Chondrocyte (in vitro differentiated cells): ENCODE measurements around the gene RPTOR. TPM values are rescaled to one million over a fixed set of nuclear protein-coding genes. Genes with fewer than 3 reads are reported as not detected.

Experiments
- DNase-seq: peaks from one replicate; pipeline ENCODE4 v3.0.0; 2021; ENCODE audit warnings: mixed read lengths, low spot score
- H3K27ac Mint-ChIP-seq: one replicate; pipeline ENCODE4 v1.8.0; 2021; ENCODE audit warnings: mild to moderate bottlenecking, moderate library complexity, mixed read lengths; ENCODE audit not compliant: unreplicated experiment
- H3K27me3 Mint-ChIP-seq: 2 replicates; pipeline ENCODE4 v1.8.0; 2021; ENCODE audit warnings: low read depth, mixed read lengths
- H3K36me3 Mint-ChIP-seq: 2 replicates; pipeline ENCODE4 v1.8.0; 2021; ENCODE audit warnings: low read depth, mixed read lengths
- H3K4me1 Mint-ChIP-seq: 2 replicates; pipeline ENCODE4 v1.8.0; 2021; ENCODE audit warnings: low read depth, mild to moderate bottlenecking, mixed read lengths
- H3K4me3 Mint-ChIP-seq: one replicate; pipeline ENCODE4 v1.8.0; 2021; ENCODE audit warnings: mild to moderate bottlenecking, moderate library complexity, mixed read lengths; ENCODE audit not compliant: unreplicated experiment
- H3K9me3 Mint-ChIP-seq: 2 replicates; pipeline ENCODE4 v1.8.0; 2021; ENCODE audit warnings: low read depth, mixed read lengths
- total RNA-seq: library from RNA; stranded (reverse); gene quantifications from 3 replicates; pipeline ENCODE4 v1.2.1, GENCODE V29; 2021
- TF ChIP-seq, protein P1 (sequence below): fragments of 200-600 bp; sonication (generic); IDR thresholded peaks from 2 replicates; pipeline ENCODE4 v1.5.0; 2021; ENCODE audit warnings: antibody characterized with exemption, mild to moderate bottlenecking, moderate library complexity

Gene RPTOR
- total RNA-seq, 1 donor from 2014 or later: 30.9 TPM

DNA sequence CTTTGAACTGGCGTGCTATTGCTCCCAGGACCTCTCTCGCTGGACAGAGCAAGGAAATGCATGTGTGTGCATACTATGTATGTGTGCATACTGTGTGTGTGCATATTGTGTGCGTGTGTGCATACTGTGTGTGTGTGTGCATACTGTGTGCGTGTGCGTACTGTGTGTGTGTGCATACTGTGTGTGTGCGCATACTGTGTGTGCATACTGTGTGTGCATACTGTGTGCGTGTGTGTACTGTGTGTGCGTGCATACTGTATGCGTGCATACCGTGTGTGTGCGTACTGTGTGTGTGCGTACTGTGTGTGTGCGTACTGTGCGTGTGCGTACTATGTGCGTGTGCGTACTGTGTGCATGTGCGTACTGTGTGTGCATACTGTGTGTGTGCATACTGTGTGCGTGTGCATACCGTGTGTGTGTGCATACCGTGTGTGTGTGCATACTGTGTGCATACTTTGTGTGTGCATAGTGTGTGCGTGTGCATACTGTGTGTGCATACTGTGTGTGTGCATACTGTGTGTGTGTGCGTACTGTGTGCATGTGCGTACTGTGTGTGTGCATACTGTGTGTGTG, 89.4 kb downstream of the RPTOR start:
- Mint-ChIP-seq H3K27ac (no peak overlapping the region), H3K27me3 (no peaks in the 10 kb centered on the region), H3K4me3 (no peak overlapping the region), H3K9me3 (no peaks in the 10 kb centered on the region), H3K4me1 (no peaks in the 10 kb centered on the region), H3K36me3 (peaks cover 1% of the 10 kb centered on the region)
- TF ChIP-seq, protein P1, sequence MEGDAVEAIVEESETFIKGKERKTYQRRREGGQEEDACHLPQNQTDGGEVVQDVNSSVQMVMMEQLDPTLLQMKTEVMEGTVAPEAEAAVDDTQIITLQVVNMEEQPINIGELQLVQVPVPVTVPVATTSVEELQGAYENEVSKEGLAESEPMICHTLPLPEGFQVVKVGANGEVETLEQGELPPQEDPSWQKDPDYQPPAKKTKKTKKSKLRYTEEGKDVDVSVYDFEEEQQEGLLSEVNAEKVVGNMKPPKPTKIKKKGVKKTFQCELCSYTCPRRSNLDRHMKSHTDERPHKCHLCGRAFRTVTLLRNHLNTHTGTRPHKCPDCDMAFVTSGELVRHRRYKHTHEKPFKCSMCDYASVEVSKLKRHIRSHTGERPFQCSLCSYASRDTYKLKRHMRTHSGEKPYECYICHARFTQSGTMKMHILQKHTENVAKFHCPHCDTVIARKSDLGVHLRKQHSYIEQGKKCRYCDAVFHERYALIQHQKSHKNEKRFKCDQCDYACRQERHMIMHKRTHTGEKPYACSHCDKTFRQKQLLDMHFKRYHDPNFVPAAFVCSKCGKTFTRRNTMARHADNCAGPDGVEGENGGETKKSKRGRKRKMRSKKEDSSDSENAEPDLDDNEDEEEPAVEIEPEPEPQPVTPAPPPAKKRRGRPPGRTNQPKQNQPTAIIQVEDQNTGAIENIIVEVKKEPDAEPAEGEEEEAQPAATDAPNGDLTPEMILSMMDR: no peak
- DNase-seq: no peak

DNA sequence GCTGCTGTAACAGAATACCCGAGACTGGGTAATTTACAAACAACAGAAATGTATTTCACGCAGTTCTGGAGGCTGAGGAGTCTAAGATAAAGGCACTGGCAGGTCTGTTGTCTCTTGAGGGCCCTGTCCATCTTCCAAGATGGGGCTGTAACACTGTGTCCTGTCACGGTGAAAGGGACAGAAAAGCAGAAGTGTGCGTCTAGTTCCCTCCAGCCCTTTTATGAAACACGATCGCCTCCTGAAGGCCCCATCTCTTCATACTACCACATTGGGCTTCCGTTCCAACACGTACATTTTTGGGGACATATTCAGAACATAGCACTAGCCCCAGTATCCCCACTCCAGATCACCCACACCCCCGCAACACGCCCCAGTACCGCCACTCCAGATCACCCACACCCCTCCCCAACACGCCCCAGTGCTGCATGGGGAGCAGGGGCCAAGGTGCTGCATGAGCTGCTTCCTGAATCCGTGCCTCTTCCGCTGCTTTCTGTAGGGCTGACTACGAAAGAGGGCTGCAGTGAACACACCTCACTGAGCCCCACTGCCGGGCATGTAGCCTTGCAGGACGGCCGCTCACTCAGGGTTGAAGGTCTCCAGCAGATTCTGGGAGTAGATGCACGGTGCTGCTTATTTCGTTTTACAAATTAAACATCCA, 91.9 kb downstream of the RPTOR start:
- H3K27me3 Mint-ChIP-seq: no peaks in the 10 kb centered on the region
- no peak overlapping the region for H3K27ac Mint-ChIP-seq
- no peak overlapping the region for H3K4me3 Mint-ChIP-seq
- no peaks in the 10 kb centered on the region for H3K4me1 Mint-ChIP-seq
- peaks cover 3% of the 10 kb centered on the region for H3K36me3 Mint-ChIP-seq
- no peak for DNase-seq
- no peaks in the 10 kb centered on the region for H3K9me3 Mint-ChIP-seq
- TF ChIP-seq, protein P1: no peak

DNA sequence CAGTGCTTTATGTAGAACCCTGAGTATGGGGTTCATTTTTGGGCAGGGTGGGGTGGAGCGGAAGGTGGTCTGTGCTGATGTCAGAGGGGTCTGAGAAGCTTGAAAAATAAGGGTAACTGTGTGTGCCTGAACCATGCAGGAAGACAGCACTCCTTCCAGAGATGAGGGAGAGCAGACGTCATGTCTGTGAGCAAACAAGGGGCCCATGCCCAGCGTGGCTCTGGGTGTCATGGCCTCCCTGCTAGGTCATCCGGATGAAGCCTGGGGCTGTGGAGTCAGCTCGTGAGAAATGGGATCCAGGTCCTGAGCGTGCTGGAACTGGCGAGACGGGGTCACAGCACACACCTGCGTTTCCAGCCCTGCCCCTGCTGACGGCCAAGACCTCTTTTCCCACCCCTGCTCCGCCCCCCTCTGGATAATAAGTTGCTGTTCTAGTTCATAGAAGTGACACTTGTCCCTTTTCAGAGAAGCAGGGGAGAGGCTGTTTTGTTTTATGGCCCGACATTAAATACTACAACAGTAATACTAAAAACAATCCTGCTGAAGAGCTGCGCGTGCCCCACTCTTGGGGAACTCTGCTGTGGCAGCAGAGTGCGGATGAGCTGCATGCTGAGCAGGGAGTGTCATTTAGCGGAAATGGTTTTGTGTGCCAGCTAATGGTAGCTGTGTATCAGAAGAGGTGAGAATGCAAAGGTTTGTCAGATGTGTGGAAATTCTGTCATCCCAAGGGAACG, 92.6 kb downstream of the RPTOR start:
- TF ChIP-seq, protein P1: no peak
- DNase-seq: no peak

DNA sequence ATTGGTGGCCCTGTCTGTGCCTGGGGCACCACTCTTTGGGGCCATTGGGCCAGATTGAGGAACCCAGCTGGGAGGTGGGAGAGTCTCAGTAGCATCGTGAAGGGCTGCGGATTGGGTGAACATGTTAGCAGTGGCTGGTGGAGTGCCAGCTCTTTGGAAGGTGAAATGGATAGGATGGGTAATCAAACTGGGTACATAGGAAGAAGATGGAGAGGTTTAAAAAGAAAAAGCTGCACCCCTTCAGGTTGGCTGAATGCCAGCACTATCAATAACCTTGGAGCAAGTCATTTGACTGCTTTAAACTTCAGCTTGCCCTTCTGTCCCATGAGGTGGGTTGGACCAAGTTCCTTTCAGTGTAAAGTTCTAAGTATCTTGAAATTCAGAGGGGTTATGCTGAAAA, 95.0 kb downstream of the RPTOR start:
- no peaks in the 10 kb centered on the region for H3K27me3 Mint-ChIP-seq
- peaks cover 4% of the 10 kb centered on the region for H3K4me1 Mint-ChIP-seq
- H3K27ac Mint-ChIP-seq: no peak overlapping the region
- peaks cover 6% of the 10 kb centered on the region for H3K36me3 Mint-ChIP-seq
- no peak for DNase-seq
- H3K9me3 Mint-ChIP-seq: no peaks in the 10 kb centered on the region
- TF ChIP-seq, protein P1: no peak
- no peak overlapping the region for H3K4me3 Mint-ChIP-seq

More for the DNA sequence above, 92.6 kb downstream of the RPTOR start:
- Mint-ChIP-seq H3K36me3 (peaks cover 6% of the 10 kb centered on the region), H3K27me3 (no peaks in the 10 kb centered on the region), H3K9me3 (no peaks in the 10 kb centered on the region), H3K4me3 (no peak overlapping the region), H3K27ac (no peak overlapping the region), H3K4me1 (no peaks in the 10 kb centered on the region)

DNA sequence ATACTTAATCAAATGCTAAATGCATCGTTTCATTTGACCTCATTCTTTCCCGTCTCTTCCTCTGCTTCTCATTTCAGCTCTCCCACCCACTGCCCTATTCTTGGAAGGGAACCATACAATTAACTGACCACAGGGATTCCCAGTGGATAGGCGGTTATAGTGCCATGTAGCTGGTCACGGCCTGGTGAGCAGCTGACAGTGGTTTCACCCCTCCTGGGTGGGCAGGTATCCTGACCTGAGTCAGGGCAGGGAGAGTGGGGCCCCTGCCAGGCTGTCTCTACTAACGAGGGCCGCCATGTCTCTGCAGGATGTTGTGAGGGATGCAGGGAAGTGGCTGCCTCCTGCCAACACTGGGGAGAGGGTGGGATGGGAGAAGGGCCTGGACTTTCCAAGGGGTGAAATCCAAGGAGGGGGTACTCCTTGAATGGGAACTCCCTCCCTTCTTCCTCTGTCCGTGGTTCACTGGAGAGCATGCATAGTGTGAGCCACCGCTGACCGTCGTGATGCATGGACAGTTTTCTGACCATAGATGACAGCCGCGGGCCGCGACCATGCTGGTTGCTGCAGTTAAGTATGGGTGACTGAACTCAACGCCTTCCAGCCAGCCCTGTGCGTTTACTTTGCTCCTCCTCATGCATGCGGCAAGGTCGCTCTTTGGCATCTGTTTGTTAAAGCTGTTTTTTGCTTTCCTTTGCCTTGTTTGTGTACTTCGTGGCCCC, 95.9 kb downstream of the RPTOR start:
- Mint-ChIP-seq H3K36me3 (peaks cover 6% of the 10 kb centered on the region), H3K27me3 (no peaks in the 10 kb centered on the region), H3K9me3 (no peaks in the 10 kb centered on the region), H3K27ac (no peak overlapping the region), H3K4me1 (peaks cover 11% of the 10 kb centered on the region), H3K4me3 (no peak overlapping the region)
- DNase-seq: no peak
- TF ChIP-seq, protein P1: no peak
